GM21576 (cell line): ENCODE results near the gene RAP1GAP.
"Not testable (repeated sequence)": the region's sequence is repeated elsewhere in the genome, so short reads cannot be mapped to it uniquely, and the experiment has no call there.

ENCODE experiments used
- ATAC-seq: cut with Tn5 transposase; IDR thresholded peaks from one replicate; pipeline ENCODE4 v1.9.1; 2021; ENCODE audit warnings: mild to moderate bottlenecking, moderate library complexity; ENCODE audit not compliant: unreplicated experiment

The RAP1GAP gene

DNA sequence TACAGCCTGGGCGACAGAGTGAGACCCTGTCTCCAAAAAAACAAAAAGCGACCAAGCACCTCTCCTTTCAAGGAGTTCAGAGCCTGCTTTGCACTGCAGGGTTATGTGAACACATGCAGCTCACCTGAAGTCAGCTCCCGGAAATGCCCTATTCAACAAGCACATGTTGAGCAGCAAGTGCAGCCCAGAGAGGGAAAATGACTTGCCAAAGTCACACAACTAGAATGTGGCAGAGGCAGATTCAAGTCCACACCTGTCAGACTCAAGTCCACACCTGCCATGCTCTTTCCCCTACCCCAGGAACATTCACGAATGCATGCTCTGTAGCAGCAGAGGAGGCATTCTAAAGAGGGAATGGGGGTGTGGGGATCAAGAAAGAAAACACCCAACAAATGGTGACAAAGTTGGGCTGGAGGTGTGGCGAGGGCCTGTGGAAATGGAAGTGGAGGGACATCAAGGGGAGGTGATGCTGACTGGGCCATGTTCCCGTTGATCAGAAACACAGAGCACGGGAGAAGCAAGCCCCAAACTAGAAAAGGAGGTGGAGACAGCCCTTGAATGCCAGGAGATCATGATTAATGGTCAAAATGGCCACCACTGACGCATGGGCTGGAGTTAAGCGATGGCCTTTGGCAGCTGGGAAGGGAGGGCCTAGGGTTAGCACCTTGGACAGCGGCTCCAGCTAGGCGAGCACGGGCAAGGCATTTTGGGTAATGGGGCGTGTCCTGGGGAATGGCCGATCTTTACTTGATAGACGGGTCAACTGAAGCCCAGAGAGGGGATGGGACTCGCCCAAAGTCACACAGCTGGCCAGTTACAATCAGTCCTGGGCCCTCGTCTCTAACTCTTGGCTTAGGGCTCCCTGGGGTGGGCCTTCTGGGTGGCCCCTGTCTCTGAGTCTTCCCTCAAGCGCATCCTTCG lies 21.5 kb downstream of the RAP1GAP start:
- no peak for ATAC-seq

DNA sequence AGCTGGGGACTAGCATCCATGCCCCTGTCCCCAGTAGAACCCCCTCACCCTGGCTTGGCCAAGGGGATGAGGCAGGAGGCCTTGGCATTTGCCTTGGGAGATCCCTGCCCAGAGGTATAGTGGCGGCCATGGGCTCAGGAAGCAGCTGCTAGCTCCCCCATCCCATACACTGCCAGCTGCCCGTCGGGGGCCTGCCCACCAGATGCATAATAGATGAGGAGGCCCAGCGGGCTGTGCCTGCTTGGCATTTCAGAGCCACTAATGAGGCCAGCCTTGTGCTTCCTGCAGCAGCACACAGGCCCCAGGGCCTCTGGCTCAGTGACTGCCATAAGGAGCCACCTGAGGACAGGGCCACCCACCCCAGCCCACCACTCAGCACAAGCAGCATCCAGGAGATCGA lies 23.6 kb downstream of the RAP1GAP start:
- ATAC-seq = no peak

DNA sequence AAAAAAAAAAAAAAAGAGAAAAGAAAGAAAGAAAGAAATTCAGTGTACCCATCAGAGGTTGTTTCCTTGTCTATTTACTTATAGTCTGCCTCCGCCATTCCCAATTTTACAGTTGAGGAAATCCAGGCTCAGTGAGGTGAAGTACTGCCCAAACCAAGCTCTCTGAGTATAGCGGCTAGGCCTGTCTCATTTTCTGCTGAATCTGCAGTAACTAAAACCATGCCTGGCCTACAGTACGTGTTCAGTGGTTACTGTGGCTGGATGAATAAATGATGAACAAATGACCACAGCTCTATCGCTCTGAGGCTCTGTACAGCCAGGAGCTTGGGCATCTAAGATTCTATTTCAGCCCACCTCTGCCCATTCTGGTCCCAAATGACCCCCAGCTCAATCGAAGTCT lies 24.3 kb downstream of the RAP1GAP start:
- no peak for ATAC-seq

DNA sequence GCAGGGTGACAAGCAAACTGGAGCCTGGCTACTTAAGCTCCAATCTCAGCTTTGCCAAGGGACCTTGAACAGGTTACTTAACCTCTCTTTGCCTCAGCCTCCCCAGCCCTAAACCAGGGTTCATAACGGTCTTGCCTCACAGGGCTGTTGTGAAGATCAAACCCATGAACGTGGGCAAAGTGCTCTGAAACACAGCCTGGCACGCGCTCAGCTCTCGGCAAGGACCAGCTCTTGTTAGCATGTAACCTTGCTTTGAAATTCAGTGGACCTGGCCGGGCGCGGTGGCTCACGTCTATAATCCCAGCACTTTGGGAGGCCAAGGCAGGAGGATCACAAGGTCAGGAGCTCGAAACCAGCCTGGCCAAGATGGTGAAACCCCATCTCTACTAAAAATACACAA lies 24.8 kb downstream of the RAP1GAP start:
- no peak for ATAC-seq

DNA sequence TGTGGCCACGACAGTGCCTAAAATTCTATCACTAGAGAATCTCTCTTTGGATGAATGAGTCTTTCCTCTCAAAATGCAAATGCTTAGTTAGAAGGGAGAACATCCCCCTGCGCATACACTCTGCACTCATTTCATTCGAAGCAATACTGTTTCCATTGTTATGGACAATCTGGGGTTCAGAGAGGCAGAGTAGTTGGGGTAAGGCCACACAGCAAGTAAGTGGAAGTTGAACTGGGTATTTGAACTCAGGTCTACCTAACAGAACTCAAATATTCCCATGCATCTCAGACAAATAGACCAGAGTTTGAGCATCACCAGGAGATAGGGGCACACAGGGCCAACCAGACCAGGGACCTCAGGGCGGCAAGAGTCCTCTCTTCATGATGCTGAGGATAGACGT lies 25.5 kb downstream of the RAP1GAP start:
- no peak for ATAC-seq

DNA sequence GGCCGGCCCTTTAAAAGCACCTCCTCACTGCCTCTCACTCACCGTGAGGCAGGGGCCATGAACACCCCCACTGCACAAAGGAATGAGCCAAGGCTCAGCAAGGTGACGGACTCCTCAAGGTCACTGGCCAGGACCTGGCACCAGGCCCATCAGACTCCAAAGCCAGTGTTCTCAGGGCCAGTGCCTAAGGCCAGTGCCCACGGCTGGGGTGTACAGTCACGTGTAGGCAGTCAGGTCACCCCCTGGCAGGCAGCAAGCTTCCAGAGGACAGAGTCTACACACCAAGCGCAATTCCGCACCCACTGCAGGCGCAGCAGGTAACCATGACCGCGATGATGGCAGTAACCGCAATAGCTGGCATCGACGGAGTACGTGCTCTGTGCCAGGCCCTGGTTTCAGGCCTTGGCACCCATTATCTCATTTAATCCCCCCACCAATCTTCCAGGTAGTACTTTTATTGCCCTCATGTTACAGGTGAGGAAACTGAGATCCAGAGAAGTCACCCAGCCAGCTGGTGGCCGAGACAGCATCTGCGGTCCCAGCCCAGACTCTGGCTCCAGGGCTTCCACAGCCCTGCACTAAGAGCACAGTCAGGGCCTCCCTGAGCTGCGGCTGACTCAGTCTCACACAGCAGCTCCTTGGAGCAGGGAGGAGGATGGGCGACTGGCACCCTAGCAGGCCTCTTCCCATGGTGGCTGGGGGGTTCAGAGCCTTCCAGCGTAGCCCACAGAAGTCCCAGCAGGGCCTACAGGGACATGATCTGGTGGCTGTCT lies 27.0 kb downstream of the RAP1GAP start:
- ATAC-seq = no peak

DNA sequence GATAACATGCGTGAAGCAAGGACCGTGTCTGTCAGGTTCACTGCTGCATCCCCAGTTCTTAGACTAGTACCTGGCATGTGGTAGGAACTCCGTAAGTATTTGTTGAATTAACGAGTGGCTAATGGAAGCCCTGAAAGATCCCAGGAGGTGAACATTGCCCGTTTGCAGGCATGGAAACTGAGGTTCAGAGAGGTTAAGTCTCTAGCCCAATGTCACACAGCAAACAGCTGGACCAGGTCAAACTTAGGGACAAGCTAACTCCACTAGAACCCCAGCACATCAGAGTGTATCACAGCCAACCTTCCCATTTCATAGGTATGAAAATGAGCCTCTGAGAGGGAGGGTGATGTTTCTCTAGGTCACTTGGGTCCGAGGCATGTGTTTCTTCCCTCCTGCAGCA lies 27.6 kb downstream of the RAP1GAP start:
- no peak for ATAC-seq

DNA sequence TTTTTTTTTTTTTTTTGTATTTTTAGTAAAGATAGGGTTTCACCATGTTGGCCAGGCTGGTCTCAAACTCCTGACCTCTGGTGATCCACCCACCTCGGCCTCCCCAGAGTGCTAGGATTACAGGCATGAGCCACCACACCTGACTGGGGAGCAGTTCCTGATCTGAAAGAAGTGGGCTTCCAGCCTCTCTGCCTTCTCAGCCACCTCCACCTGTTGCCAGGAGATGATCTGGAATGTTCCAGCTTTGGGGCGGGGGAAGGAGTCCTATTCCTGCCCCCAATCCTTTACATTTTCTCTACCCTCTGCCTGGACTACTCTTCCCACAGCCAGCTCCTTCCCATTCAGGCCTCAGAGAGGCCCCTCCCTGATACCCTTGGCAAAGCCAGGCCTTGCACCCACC lies 28.1 kb downstream of the RAP1GAP start:
- no peak for ATAC-seq

DNA sequence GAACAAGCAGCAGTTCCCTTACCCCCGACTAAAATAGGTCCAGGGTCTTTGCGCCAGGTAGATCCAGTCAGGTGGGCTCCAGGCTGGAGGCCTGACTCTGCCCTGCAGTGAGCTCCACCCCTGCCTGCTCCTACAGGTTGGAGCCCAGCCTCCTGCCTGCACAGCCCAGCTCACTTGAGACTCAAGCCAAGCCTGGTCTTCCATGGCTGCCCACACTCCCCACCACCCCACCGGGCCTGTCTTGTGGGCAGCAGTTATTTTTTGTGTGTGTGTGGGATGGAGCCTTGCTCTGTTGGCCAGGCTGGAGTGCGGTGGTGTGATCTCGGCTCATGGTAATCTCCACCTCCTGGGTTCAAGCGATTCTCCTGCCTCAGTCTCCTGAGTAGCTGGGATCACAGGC lies 28.5 kb downstream of the RAP1GAP start:
- ATAC-seq = no peak

DNA sequence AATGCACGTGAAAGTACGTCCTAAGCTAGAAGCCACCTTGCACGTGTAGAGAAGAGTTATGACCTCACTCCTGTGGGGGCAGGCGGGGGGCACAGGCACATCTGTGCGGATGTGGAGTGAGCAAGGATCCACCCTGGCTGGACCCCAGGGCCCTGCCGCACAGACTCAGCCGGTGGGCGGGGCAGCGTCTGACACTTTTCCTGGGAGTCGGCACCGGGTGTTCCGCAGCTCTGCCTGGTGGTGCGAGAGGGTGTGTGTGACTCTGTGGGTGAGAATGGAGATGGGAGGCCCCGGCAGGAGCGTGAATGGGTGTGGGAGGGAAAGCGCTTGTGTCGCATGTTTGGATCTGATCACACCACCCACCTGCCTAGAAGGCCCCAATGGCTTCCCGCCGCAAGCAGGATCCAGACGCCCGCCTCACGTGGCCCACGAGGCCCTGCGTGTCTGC lies 29.5 kb downstream of the RAP1GAP start:
- ATAC-seq = no peak

DNA sequence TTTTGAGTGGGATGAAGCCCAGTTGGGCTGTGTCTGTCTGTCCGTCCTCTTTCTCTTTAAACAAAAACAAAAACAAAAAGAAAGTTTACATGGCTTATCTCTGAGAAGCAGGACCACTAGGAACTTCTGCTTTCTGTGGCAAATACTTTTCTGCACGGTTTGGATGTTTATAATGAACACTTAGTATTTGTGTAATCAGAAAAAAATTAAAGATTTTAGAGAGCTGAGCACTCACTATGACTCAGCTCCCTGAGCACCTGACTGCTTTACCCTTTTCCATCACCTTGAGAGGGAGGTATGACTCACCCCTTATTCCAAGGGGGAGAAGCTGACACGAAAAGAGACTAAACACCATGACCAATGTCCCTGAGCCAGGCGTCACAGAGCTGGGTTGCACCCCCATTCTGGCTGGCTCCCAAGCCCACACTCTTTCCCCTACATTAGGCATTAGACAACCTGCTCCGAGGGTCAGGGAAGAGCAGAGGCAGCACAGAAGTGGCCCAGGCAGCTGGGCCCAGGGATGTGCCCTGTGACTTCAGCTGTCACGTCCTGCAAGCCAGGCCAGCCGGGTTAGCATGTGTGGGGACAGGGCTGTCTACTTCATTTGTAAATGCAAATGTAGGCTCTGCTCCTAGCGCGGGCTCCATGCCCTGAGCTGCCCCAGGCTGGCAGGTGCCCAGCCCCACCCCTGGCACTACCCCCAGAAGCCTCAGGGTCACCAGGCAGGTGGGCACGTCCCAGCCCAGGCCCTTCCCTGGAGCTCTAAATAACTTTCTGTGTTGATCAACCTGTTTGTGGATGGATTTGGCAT lies 30.4 kb downstream of the RAP1GAP start:
- no peak for ATAC-seq

DNA sequence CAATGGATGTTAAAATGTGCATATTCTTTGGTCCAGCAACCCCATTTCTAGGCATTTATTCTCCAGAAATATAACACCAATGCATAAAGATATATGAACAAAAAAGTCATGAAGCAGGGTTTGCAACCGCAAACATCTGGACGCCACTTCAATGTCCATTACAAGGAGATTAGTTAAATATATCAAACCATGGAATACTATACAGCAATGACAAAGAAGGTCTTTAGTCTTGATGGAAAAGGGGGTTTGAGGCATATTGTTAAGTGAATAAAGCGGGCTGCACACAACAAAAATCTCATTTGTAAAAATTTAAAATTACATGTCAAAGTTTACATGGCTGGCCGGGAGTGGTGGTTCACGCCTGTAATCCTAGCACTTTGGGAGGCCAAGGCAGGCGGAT lies 31.6 kb downstream of the RAP1GAP start:
- no peak for ATAC-seq

DNA sequence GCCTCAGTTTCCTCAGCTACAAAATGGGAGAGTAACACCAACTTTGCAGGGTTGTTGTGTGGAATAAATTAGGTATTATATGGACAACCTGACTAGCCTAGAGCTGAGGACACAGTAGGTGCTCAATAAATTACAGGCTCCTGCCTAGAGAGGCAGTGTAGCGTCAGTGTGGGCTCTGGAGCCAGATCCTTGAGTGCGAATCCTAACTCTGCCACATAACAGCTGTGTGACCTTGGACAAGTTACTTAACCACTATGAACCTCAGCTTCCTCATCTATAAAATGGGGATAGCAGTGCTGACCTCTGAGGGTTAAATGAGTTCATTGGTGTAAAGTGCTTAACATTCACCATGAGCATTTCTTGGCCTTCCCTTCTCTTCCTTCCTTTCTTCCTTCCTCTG lies 33.1 kb downstream of the RAP1GAP start:
- ATAC-seq = no peak

DNA sequence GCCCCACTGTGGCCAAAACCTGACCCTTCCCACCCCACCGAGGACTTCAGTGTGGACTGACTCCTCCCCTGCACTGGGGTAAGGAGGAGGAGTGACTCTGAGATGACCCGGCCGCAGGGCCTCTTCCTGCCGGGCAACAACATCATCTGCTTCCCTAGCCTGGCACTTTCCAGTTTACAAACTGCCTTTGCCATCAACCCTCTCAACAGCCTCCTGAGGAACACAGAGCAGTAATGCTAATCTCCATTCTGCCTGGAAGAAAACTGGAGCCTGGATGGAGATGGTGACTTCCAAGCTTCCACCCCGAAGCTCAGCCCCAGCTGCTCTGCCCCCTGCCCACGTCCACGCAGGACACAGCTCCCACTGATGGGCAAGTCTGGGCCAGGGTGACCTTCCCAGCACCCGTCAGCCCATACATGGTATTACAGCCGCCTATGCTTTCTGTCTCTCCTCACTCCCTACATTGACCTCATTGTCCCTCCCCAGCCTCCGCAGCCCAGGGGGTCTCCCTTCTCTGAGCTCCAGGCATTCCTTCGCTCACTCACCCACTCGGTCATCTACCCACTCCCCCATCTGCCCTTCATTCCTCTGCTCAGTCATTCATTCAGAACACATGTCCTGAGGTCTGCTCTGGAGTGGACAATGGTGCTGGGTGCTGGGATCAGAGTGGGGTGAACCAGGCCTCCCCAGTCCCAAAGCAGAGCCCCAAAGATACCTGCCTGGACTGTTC lies 34.2 kb downstream of the RAP1GAP start:
- no peak for ATAC-seq

DNA sequence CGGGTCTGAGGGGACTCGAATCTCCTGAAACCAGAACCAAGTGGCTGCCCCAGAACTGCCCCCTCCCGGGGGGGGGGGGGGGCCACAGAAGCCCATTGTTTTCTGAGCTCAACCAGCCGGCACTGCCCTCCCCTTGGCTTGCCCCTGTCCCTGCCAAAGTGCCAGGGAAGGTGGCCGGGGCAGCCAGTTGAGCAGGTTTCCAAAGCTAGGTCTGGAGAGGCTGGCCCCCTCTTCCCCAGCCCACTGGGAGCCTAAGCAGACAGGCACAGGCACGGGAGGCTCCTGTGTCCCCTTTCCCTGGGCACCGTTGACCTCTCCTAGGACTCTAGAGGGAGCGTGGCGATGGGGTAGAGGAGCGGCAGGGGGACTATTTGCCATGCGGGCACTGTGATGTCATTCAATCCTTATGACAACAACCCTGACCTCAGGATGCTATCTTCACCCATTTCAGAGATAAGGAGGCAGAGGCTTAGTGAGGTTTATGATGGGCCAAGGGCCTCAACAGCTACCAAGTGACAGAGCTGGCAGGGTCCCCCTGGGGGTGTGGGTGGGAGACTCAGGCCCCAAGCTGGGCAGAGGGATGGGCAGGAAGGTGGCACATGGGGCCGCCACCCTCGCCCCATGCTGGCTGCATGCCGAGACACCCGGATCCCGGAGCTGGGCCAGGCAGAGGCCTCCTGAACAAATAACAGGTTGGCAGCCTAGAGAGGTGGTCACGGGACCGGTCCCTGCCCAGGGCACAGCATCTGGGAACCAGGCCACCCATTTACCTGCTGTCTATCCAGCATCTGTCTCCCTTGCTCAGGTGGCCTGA lies 35.0 kb downstream of the RAP1GAP start:
- no peak for ATAC-seq

DNA sequence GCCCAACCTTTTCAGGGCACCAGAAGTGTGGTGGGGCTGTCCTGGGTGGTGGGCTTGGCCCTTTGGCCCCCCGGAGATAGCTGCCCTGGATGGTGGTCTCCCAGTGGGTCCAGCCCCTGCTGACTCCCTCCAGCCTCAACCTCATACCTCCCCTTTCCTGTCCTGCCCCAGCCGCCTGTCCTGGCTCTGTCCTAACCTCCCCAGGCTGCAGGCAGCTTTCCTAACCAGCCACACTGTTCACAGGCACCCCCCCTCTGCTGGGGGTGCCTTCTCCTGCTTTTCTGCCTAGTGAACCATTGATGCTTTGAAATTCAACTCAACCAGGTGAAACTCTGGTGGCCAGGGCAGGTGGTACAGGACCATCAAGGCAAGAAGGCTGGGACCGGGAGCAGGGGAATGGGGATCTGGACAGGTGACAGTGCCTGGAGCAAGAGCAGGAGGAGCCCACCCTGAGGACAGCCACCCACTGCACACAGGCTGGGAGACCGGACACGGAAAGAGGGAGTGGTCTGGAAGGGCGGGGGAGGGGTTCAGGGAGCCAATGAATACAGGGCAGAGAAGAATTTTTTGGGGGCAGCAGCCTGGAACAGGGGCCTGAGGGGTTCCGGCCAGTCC lies 35.9 kb downstream of the RAP1GAP start:
- ATAC-seq = no peak

DNA sequence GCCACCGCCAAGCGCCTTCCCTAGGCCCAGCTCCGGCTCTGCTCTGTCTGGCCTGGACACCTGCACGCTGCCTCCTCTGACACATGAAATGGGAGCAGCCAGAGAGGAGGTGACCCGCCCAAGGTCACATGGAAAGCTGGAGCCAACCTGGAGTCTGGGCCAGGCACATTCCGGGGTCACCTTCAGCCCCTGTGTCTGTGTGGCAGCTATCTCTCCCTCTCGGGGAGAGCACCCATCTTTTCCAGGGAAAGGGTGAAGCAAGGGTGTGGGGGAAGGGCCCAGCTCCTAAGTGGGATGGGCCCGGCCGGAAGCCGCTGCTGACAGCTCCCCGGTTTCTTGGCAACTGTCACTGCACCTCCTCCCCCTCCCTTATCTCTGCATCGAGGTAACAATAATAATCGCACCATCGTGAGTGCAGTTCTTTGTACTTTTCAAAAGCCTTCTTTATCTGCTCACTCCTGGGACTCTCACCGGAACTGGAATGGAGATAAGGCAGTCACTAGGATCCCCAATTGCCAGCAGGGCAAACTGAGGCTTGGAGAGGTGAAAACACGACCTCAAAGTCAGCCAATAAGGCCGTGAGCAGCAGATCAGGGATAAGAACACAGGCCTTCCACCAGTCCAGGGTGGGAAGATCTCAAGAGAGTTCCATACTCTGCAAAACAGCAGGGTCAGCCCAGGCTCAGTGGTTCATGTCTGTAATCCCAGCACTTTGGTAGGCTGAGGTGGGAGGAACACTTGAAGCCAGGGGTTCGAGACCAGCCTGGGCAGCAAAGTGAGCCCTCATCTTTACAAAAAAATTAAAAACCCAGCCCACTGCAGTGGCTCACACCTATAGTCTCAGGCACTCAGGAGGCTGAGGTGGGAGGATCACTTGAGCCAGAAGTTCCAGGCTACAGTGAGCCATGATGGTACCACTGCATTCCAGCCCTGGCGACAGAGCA lies 36.9 kb downstream of the RAP1GAP start:
- no peak for ATAC-seq

DNA sequence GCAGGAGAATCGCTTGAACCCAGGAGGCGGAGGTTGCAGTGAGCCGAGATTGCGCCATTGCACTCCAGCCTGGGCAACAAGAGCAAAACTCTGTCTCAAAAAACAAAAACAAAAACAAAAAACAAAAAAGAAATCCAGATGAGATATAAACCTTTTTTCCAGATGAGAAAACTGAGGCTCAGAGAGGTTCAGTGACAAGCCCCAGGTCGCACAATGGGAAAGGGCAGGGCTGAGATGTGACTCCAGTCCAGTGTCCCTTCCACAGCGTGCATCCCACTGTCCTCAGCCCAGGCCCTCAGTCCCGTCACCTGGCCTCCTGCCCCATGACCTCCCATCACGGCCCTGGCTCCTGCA lies 37.6 kb downstream of the RAP1GAP start:
- not testable (repeated sequence) for ATAC-seq
